GM23338 (cell line): ENCODE data around the gene PHF23. TPM values are rescaled to one million over a fixed set of nuclear protein-coding genes. Genes with fewer than 3 reads are reported as not detected.
A peak's percentile ranks its signal among the peaks of the same experiment; 100 is the strongest.

Experiments used
- ATAC-seq: fragments of 200-7000 bp; cut with Tn5 transposase; 3 replicates; pipeline ENCODE4 v1.9.1; 2020
- DNase-seq: peaks from one replicate; pipeline ENCODE4 v3.0.0-alpha.2; 2015; ENCODE audit warnings: low spot score
- H2AFZ ChIP-seq: fragments of 200-600 bp; sonication (generic); 2 replicates; pipeline ENCODE4 v1.8.0; 2016; ENCODE audit warnings: antibody characterized with exemption, mild to moderate bottlenecking, moderate library complexity
- H3F3A ChIP-seq: fragments of 200-600 bp; sonication (generic); replicated peaks from 2 replicates; pipeline ENCODE4 v1.8.0; 2017; ENCODE audit warnings: antibody characterized with exemption, mixed run types, low read depth
- H3K27ac ChIP-seq: fragments of 200-600 bp; sonication (generic); 2 replicates; pipeline ENCODE4 v1.6.1; 2016; ENCODE audit warnings: low read depth
- H3K27me3 ChIP-seq: fragments of 200-600 bp; sonication (generic); 2 replicates; pipeline ENCODE4 v1.8.0; 2016; ENCODE audit warnings: mild to moderate bottlenecking, mixed run types, moderate library complexity; ENCODE audit not compliant: insufficient read depth
- H3K36me3 ChIP-seq: fragments of 200-600 bp; sonication (generic); 2 replicates; pipeline ENCODE4 v1.8.0; 2016; ENCODE audit warnings: mild to moderate bottlenecking; ENCODE audit not compliant: insufficient read depth
- H3K4me1 ChIP-seq: fragments of 200-600 bp; sonication (generic); 2 replicates; pipeline ENCODE4 v1.8.0; 2016; ENCODE audit warnings: mild to moderate bottlenecking, moderate library complexity; ENCODE audit not compliant: insufficient read depth
- H3K4me2 ChIP-seq: fragments of 200-600 bp; sonication (generic); 2 replicates; pipeline ENCODE4 v1.7.1; 2017; ENCODE audit warnings: mixed run types
- H3K4me3 ChIP-seq: fragments of 200-600 bp; sonication (generic); 2 replicates; pipeline ENCODE4 v1.6.1; 2016; ENCODE audit warnings: mixed run types
- H3K79me2 ChIP-seq: fragments of 200-600 bp; sonication (generic); replicated peaks from 2 replicates; pipeline ENCODE4 v1.8.0; 2017; ENCODE audit warnings: mild to moderate bottlenecking; ENCODE audit not compliant: insufficient read depth
- H3K9me2 ChIP-seq: fragments of 200-600 bp; sonication (generic); 2 replicates; pipeline ENCODE4 v1.8.0; 2017; ENCODE audit not compliant: insufficient read depth
- H4K20me1 ChIP-seq: fragments of 200-600 bp; sonication (generic); replicated peaks from 2 replicates; pipeline ENCODE4 v1.8.0; 2017; ENCODE audit warnings: mild to moderate bottlenecking; ENCODE audit not compliant: insufficient read depth
- H3K27ac Mint-ChIP-seq: 2 replicates; pipeline ENCODE4 v1.8.0; 2020; ENCODE audit warnings: inconsistent platforms, mild to moderate bottlenecking, moderate library complexity, mixed read lengths
- H3K27me3 Mint-ChIP-seq: 3 replicates; pipeline ENCODE4 v1.8.0; 2022; ENCODE audit warnings: low read depth, mild to moderate bottlenecking, moderate library complexity, mixed read lengths, inconsistent platforms; ENCODE audit not compliant: insufficient read depth, poor library complexity
- H3K36me3 Mint-ChIP-seq: 3 replicates; pipeline ENCODE4 v1.8.0; 2021; ENCODE audit warnings: low read depth, mild to moderate bottlenecking, inconsistent platforms, moderate library complexity, mixed read lengths
- H3K4me1 Mint-ChIP-seq: 3 replicates; pipeline ENCODE4 v1.8.0; 2020; ENCODE audit warnings: mild to moderate bottlenecking, inconsistent platforms, mixed read lengths
- H3K4me3 Mint-ChIP-seq: 3 replicates; pipeline ENCODE4 v1.8.0; 2021; ENCODE audit warnings: moderate library complexity, mild to moderate bottlenecking, inconsistent platforms, mixed read lengths
- H3K9me3 Mint-ChIP-seq: 3 replicates; pipeline ENCODE4 v1.8.0; 2020; ENCODE audit warnings: moderate library complexity, mild to moderate bottlenecking, inconsistent platforms, mixed read lengths
- CREB1 ChIP-seq: fragments of 250-450 bp; sonication (Bioruptor Pico); IDR thresholded peaks from 2 replicates; pipeline ENCODE4 v1.5.0; 2020; ENCODE audit warnings: low read depth, mild to moderate bottlenecking, moderate library complexity
- EZH2 ChIP-seq: fragments of 200-600 bp; sonication (generic); IDR thresholded peaks from one replicate; pipeline ENCODE4 v1.8.0; 2017; ENCODE audit warnings: antibody characterized with exemption, mild to moderate bottlenecking, low read depth; ENCODE audit not compliant: unreplicated experiment
- JUNB ChIP-seq: IDR thresholded peaks from one replicate; pipeline ENCODE4 v1.6.1; 2016; ENCODE audit warnings: antibody characterized with exemption; ENCODE audit not compliant: unreplicated experiment
- NANOG ChIP-seq: IDR thresholded peaks from 2 replicates; pipeline ENCODE4 v1.6.1; 2016; ENCODE audit warnings: antibody characterized with exemption, borderline replicate concordance
- POLR2AphosphoS5 ChIP-seq: IDR thresholded peaks from 2 replicates; pipeline ENCODE4 v1.6.1; 2016; ENCODE audit warnings: antibody characterized with exemption, low read depth
- STAT1 ChIP-seq: IDR thresholded peaks from one replicate; pipeline ENCODE4 v1.6.1; 2016; ENCODE audit warnings: antibody characterized with exemption; ENCODE audit not compliant: unreplicated experiment
- ZNF331 ChIP-seq: fragments of 250-450 bp; sonication (Bioruptor Pico); IDR thresholded peaks from 2 replicates; pipeline ENCODE4 v1.5.0; 2020; ENCODE audit warnings: low read depth, mild to moderate bottlenecking, moderate library complexity
- polyA plus RNA-seq: library from polyadenylated mRNA; unstranded; fragments of >200 nt; fragmentation: Nextera tagmentation; extraction: Ambion mirVana; gene quantifications from 2 replicates; pipeline ENCODE4 v1.2.1, GENCODE V29; 2016
- total RNA-seq: library from RNA; depleted of rRNA; stranded (reverse); fragments of >200 nt; shearing (Covaris generic); gene quantifications from 2 replicates; pipeline ENCODE4 v1.2.3, GENCODE V29; 2014
- TF ChIP-seq, protein P1 (sequence below): fragments of 250-450 bp; sonication (Bioruptor Pico); IDR thresholded peaks from 2 replicates; pipeline ENCODE4 v1.5.0; 2020; ENCODE audit warnings: mild to moderate bottlenecking, moderate library complexity
- TF ChIP-seq, protein P2 (sequence below): IDR thresholded peaks from one replicate; pipeline ENCODE4 v1.6.1; 2018; ENCODE audit warnings: antibody characterized with exemption; ENCODE audit not compliant: unreplicated experiment

The PHF23 gene
- total and polyA plus RNA-seq, 2 experiments from 2014 or later = 35.4 to 51.0 TPM

DNA sequence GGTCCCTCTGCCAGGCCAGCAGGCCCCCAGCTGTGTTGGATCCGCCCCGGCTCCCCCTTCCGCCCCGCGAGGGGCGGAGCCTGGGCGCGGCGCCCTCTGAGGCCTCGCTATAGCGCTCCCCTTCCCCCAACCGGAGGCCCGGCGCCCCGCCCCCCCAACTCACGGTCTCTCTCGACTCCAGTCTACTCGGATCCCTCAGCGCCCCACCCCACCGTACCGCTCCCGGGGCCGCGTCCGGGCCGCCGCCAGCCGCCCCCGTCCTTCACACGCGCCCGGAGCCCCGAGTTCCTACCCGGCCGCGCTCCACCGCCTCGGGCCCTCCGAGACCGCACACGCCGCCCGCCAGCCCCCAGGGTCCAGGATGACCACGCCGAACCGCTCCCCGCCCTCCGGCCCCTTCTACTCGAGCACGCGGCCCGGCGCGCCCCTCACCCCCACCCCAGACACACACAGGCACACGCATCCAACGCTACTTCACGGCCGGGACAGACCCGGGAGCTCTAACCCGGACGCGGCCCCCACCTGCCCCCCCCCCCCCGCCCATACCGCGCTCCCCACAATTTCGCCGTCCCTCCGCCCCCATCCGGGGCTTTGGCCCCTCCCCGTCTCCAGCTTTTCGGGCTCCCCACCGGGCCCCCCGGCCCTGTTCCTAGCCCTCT lies 1.4 kb downstream of the PHF23 start:
- H3K27me3 Mint-ChIP-seq = peaks cover 30% of the 10 kb centered on the region
- Histone ChIP-seq H3K36me3 (peaks cover 17% of the 10 kb centered on the region), H3K4me3 (peak overlapping the region; percentile 99), H3K79me2 (peaks cover 56% of the 10 kb centered on the region), H3K4me2 (peak overlapping the region; percentile 82), H2AFZ (no peak overlapping the region), H3F3A (peaks cover 40% of the 10 kb centered on the region), H3K9me2 (no peaks in the 10 kb centered on the region), H3K4me1 (peaks cover 20% of the 10 kb centered on the region), H3K27ac (peak overlapping the region; percentile 88), H4K20me1 (peaks cover 17% of the 10 kb centered on the region), H3K27me3 (no peaks in the 10 kb centered on the region)
- TF ChIP-seq, protein P1, sequence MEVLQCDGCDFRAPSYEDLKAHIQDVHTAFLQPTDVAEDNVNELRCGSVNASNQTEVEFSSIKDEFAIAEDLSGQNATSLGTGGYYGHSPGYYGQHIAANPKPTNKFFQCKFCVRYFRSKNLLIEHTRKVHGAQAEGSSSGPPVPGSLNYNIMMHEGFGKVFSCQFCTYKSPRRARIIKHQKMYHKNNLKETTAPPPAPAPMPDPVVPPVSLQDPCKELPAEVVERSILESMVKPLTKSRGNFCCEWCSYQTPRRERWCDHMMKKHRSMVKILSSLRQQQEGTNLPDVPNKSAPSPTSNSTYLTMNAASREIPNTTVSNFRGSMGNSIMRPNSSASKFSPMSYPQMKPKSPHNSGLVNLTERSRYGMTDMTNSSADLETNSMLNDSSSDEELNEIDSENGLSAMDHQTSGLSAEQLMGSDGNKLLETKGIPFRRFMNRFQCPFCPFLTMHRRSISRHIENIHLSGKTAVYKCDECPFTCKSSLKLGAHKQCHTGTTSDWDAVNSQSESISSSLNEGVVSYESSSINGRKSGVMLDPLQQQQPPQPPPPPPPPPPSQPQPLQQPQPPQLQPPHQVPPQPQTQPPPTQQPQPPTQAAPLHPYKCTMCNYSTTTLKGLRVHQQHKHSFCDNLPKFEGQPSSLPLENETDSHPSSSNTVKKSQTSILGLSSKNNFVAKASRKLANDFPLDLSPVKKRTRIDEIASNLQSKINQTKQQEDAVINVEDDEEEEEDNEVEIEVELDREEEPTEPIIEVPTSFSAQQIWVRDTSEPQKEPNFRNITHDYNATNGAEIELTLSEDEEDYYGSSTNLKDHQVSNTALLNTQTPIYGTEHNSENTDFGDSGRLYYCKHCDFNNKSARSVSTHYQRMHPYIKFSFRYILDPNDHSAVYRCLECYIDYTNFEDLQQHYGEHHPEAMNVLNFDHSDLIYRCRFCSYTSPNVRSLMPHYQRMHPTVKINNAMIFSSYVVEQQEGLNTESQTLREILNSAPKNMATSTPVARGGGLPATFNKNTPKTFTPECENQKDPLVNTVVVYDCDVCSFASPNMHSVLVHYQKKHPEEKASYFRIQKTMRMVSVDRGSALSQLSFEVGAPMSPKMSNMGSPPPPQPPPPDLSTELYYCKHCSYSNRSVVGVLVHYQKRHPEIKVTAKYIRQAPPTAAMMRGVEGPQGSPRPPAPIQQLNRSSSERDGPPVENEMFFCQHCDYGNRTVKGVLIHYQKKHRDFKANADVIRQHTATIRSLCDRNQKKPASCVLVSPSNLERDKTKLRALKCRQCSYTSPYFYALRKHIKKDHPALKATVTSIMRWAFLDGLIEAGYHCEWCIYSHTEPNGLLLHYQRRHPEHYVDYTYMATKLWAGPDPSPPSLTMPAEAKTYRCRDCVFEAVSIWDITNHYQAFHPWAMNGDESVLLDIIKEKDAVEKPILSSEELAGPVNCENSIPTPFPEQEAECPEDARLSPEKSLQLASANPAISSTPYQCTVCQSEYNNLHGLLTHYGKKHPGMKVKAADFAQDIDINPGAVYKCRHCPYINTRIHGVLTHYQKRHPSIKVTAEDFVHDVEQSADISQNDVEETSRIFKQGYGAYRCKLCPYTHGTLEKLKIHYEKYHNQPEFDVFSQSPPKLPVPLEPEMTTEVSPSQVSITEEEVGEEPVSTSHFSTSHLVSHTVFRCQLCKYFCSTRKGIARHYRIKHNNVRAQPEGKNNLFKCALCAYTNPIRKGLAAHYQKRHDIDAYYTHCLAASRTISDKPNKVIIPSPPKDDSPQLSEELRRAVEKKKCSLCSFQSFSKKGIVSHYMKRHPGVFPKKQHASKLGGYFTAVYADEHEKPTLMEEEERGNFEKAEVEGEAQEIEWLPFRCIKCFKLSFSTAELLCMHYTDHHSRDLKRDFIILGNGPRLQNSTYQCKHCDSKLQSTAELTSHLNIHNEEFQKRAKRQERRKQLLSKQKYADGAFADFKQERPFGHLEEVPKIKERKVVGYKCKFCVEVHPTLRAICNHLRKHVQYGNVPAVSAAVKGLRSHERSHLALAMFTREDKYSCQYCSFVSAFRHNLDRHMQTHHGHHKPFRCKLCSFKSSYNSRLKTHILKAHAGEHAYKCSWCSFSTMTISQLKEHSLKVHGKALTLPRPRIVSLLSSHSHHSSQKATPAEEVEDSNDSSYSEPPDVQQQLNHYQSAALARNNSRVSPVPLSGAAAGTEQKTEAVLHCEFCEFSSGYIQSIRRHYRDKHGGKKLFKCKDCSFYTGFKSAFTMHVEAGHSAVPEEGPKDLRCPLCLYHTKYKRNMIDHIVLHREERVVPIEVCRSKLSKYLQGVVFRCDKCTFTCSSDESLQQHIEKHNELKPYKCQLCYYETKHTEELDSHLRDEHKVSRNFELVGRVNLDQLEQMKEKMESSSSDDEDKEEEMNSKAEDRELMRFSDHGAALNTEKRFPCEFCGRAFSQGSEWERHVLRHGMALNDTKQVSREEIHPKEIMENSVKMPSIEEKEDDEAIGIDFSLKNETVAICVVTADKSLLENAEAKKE (CRISPR knock-in tag) = no peak
- TF ChIP-seq POLR2AphosphoS5 = peak; percentile 64
- H3K4me3 Mint-ChIP-seq = peak overlapping the region; percentile 87
- peaks cover 49% of the 10 kb centered on the region for H3K36me3 Mint-ChIP-seq
- peak; percentile 21 for ATAC-seq
- peak overlapping the region; percentile 98 for H3K27ac Mint-ChIP-seq
- H3K9me3 Mint-ChIP-seq = peaks cover 3% of the 10 kb centered on the region
- peaks cover 38% of the 10 kb centered on the region for H3K4me1 Mint-ChIP-seq
- peak; percentile 91 for DNase-seq

DNA sequence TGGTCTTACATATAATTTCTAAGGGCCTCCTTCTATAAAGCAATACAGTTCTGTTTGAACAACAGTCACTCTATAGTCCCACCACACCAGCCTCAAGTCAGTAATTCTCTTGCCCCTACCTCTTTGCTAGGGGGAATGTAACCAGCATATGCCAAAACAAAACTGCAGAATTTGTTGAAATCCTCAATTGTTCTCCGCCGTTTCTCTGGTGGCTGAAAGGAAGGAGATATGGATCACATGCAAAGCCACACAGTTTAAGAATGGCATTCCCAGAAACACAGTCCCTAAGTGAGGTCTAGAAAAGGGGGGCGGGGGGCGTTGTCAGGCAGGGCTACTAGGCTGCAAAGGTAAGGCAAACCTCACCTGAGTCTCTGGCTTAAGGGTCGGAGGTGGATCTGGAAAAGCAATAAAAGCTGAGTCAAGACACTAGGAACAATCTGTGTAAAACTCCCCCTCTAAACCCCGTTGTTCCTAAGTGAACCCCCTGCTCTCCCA lies 1.9 kb downstream of the PHF23 start:
- Mint-ChIP-seq H3K27me3 (peaks cover 27% of the 10 kb centered on the region), H3K9me3 (peaks cover 3% of the 10 kb centered on the region), H3K4me1 (peaks cover 41% of the 10 kb centered on the region), H3K4me3 (peak overlapping the region; percentile 87), H3K36me3 (peaks cover 50% of the 10 kb centered on the region), H3K27ac (peak overlapping the region; percentile 45)
- H3K79me2 ChIP-seq = peaks cover 62% of the 10 kb centered on the region
- peaks cover 40% of the 10 kb centered on the region for H3F3A ChIP-seq
- no peak overlapping the region for H2AFZ ChIP-seq
- H3K27me3 ChIP-seq = no peaks in the 10 kb centered on the region
- ATAC-seq = no peak
- peaks cover 21% of the 10 kb centered on the region for H4K20me1 ChIP-seq
- no peaks in the 10 kb centered on the region for H3K9me2 ChIP-seq
- H3K27ac ChIP-seq = peak overlapping the region; percentile 88
- peak overlapping the region; percentile 82 for H3K4me2 ChIP-seq
- peaks cover 25% of the 10 kb centered on the region for H3K4me1 ChIP-seq
- H3K4me3 ChIP-seq = peak overlapping the region; percentile 99
- DNase-seq = no peak
- H3K36me3 ChIP-seq = peaks cover 17% of the 10 kb centered on the region
- TF ChIP-seq JUNB (no peak), STAT1 (no peak), CREB1 (no peak), NANOG (no peak), EZH2 (no peak), POLR2AphosphoS5 (no peak), ZNF331 (CRISPR knock-in tag) (no peak)
- TF ChIP-seq, protein P2, sequence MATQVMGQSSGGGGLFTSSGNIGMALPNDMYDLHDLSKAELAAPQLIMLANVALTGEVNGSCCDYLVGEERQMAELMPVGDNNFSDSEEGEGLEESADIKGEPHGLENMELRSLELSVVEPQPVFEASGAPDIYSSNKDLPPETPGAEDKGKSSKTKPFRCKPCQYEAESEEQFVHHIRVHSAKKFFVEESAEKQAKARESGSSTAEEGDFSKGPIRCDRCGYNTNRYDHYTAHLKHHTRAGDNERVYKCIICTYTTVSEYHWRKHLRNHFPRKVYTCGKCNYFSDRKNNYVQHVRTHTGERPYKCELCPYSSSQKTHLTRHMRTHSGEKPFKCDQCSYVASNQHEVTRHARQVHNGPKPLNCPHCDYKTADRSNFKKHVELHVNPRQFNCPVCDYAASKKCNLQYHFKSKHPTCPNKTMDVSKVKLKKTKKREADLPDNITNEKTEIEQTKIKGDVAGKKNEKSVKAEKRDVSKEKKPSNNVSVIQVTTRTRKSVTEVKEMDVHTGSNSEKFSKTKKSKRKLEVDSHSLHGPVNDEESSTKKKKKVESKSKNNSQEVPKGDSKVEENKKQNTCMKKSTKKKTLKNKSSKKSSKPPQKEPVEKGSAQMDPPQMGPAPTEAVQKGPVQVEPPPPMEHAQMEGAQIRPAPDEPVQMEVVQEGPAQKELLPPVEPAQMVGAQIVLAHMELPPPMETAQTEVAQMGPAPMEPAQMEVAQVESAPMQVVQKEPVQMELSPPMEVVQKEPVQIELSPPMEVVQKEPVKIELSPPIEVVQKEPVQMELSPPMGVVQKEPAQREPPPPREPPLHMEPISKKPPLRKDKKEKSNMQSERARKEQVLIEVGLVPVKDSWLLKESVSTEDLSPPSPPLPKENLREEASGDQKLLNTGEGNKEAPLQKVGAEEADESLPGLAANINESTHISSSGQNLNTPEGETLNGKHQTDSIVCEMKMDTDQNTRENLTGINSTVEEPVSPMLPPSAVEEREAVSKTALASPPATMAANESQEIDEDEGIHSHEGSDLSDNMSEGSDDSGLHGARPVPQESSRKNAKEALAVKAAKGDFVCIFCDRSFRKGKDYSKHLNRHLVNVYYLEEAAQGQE = no peak
